HTR-8/SVneo (cell line): ENCODE data around the gene ARMC9.
"Not testable (repeated sequence)": the region's sequence is repeated elsewhere in the genome, so short reads cannot be mapped to it uniquely, and the experiment has no call there.

Experiments used
- DNase-seq: peaks from one replicate; pipeline ENCODE4 v3.0.0; 2011; ENCODE audit warnings: low spot score, mixed read lengths; ENCODE audit not compliant: insufficient read length
- FAIRE-seq: peaks from 2 replicates; lab custom pipeline; 2011; peaks lifted over from hg19 to GRCh38; lab: Jason Lieb, UNC

ARMC9 gene

DNA sequence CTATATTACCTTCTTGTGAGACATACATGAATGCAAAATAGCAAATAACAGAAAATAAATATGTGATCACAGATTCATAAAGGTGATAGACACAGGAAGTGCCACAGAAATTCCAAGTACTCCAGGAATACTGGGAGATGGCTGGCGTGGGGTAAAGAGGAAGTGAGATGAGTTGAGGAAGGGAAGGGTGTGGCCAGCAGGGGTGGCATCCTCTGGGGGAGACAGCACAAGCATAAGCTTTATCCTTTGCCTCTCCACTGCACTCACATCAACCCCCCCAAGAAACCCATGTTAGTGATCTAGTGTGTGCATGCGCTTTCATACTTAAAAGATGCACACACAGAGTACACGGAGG lies 102.3 kb downstream of the ARMC9 start:
- no peak for FAIRE-seq
- DNase-seq = no peak

DNA sequence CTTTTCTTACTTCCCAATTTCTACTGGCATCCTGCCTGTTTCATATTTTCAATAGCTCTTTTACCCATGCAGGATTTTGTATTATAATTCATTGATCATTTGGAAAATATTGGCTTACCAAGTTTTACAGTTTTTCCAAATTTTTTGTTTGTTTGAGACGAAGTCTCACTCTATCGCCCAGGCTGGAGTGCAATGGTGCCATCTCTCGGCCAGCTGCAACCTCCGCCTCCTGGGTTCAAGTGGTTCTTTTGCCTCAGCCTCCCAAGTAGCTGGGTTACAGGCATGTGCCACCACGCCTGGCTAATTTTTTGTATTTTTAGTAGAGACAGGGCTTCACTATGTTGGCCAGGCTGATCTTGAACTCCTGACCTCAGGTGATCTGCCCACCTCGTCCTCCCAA lies 105.8 kb downstream of the ARMC9 start:
- DNase-seq, FAIRE-seq: not testable (repeated sequence)

GRCh38 chr2:231305221-231305620 lies 106.8 kb downstream of the ARMC9 start:
- no peak for DNase-seq
- FAIRE-seq = no peak

DNA sequence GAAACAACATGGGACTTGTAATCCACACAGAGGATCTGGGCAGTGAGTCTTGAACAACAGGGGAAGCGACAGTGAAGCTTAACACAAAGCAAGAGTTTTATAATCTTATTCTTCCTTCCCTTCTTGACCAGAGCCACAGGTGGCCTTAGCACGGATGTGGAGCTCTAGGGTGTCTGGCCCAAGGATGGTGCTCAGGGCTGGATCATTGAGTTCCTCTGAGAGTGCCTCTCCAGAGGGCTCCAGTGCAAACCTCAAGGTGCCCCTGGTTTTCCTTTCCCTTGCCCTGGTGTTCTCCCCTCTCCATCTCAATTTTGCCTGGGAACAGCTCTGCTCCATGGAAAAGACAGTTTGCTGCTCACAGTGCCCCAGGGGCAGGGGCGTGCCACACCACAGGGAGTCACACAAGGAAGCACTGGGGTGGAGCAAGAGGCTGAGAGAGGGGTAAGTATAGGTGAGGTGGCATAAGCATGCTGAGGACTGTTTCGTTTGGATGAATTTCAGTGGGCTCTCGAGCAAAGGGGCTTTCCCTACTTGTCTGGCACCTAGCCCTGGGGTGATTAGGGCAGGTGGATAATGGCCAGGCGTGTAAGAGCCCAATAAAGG lies 108.5 kb downstream of the ARMC9 start:
- DNase-seq = no peak

DNA sequence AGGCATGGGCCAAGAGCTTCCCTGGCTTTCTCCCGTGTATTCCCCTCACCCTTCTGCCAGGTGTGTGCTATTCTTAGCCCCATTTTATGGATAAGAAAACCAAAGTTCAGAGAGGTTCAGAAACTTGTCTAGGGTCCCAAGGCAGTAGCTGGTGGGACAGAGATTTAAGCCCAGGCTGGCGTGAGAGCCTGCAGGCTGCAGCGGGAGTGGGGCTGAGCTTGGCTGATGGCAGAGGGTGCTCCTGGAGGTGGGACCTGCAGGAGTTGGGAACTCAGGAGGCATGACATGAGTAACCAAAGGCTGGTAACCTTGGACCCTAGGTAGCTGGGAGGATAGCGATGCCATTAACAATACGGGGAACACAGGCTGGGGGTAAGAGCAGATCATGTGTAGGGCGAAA lies 109.8 kb downstream of the ARMC9 start:
- no peak for DNase-seq
- FAIRE-seq = peak; percentile 46

More for the DNA sequence above, 108.5 kb downstream of the ARMC9 start:
- FAIRE-seq = no peak

GRCh38 chr2:231308631-231309428 lies 110.4 kb downstream of the ARMC9 start:
- FAIRE-seq = no peak

DNA sequence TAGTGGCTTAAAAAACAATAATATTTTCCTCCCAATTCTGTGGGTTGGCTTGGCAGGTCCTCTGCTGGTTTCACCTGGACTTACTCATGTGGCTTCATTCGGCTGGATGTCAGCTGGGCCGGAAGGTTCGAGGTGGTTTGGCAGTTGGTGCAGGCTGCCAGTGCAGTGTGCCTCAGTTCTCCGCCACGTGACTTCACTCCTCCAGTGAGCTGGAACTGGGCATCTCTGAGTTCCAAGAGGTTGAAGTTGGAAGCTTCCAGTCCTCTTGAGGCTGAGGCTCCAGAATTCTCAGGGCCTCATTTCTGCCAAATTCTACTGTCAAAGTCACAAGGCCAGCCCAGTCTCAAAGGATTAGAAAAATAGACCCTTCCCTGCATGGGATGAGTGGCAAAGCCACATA lies 113.6 kb downstream of the ARMC9 start:
- DNase-seq (no peak), FAIRE-seq (no peak)

More at GRCh38 chr2:231308631-231309428, 110.4 kb downstream of the ARMC9 start:
- no peak for DNase-seq

DNA sequence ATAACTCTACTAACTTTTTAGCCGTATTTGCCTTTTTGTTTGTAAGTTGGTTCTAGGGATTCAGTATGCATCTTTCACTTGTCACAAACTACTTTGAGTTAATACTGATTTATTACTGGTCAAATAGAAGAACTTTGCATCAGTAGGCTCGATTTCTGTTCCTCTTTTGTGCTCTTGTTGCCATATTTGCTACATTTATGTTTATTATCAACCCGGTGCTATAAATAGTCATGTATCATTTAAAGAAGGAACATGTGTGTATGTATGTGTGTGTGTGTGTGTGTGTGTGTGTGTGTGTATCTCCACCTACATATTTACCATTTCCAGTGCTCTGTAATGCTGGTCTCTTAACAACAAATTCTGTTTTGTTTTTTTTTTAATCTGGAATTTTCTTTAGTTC lies 117.5 kb downstream of the ARMC9 start:
- DNase-seq = no peak

DNA sequence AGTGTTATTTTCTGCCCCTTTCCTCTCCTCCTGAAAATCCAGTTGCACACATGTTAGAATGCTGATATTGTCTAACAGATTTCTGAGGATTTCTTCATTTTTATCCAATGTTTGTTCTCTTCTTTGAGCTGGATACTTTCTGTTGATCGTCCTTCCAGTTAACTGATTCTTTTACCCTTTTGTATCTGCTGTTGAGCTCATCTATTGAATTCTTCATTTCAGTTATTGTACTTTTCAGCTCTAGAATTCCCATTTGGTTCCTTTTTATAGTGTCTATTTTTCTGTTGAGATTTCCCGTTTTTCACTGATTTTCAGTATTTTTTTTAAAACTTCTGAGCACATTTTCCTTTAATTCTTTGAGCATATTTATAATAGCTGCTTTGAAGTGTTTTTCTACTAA lies 119.1 kb downstream of the ARMC9 start:
- FAIRE-seq (no peak), DNase-seq (no peak)

More for the DNA sequence above, 117.5 kb downstream of the ARMC9 start:
- no peak for FAIRE-seq

- DNase-seq (no peak), FAIRE-seq (peak; percentile 9)
These were observed 120.0 kb downstream of the ARMC9 start for GRCh38 chr2:231318436-231318835.

DNA sequence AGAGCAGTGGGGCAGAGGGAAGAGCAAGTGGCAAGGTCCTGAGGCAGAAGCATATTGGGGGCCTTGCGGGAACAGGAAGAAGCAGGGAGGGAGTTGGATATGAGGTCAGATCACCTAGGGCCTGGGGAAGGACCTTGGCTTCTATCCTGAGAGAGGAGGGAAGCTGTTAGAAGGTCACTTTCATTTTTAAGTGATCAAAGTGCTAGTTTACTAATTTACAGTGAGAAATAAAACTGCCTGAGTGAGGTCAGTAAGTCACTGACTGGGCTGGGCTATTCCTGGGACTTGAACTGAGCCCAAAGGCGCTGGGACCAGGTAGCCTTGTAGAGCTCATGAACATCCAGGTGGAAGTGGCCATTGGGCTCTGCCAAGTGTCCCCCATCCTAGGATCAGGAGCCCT lies 120.5 kb downstream of the ARMC9 start:
- no peak for DNase-seq
- FAIRE-seq = no peak

DNA sequence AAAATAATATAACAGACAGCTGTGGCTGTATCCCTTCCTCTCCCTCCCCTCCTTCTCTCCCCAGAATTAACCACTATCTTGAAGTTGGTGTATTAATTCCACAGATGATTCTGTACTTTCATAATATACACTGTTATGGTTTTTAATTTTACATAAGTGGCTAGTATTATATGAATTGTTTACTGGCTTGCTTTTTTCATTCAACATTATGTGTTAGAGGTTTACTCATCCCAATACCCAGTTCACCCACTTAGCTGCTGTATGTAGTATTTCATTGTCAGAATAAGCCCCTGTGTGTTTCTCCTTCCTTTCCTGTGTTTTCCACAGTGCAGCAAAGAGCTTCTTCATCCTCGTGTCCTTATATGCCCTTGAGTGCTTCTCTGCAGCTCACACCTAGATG lies 121.4 kb downstream of the ARMC9 start:
- DNase-seq (no peak), FAIRE-seq (no peak)

DNA sequence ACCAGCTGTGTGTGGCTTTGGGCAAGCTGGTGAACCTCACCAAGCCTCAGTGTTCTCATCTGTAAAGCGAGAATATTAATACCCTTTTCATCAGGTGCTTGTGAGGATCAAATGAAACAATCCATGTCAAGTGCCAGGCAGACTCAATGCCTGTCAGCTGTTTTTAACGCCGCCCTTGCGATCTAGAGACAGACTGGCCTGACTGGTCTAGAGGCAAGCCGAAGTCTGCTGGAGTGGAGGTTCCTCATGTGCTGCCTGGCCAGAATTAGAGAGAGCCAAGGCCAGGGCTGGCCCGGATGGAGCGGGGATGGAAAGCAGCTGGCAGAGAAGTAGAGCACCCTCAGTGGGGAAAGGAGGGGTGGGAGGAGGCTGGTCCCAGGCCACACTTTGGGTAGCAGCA lies 122.6 kb downstream of the ARMC9 start:
- DNase-seq (no peak), FAIRE-seq (no peak)

DNA sequence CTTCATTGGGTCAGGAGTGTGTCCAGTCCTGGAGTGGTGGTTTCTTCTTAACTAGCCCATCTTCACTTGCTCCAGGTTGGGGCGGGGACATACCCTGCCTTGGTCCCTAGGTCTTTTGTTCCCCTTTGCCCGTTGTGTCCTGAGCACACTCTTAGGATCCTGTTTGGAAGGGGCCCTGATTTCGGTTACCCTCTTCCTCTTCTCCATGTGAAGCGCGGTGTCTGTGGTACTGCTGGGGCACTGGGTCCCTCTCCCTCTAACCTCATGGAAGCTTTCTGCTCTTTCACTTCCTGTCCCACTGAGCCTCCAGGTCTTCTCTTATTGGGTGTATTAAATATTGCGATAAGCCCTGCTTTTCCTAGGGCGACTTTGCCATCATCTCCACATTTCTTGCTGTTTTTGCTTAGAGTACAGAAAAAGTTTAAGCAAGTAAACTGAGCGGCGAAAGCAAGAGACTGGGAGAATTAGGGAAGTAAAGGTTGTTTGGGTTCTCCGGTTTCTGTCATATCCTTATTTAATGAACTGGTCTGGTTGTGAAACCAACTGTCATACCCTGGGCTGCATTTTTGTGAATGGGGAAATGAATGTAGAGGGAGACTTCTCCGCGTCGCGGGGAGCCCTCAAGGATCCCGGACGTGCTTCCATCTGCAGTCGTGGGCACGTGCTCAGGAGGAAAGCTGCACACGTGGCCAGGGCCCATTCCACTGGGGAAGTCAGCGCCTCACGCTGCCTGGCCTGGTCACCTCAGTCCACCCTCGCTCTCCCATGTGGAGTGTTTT lies 123.3 kb downstream of the ARMC9 start:
- FAIRE-seq = no peak
- no peak for DNase-seq

DNA sequence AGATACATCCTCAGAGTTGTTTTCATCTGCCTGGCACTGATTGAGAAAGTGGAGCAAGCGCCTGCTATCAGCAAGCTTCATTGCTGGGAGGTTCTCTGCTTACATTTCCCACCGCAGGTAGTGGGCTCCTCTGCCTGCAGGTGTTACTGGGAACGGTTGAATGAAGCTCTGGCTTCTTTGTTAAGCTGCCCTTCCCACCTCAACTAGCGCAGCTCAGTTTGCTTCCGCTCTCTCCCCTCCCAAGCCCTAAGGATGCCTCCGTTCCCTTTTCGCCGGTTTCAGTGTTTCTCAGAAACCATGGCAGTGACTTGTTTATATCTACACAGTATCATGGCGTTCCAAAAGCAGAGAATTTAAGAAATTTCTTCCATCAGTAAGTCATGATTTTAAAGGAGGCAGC lies 124.9 kb downstream of the ARMC9 start:
- DNase-seq (no peak), FAIRE-seq (no peak)

DNA sequence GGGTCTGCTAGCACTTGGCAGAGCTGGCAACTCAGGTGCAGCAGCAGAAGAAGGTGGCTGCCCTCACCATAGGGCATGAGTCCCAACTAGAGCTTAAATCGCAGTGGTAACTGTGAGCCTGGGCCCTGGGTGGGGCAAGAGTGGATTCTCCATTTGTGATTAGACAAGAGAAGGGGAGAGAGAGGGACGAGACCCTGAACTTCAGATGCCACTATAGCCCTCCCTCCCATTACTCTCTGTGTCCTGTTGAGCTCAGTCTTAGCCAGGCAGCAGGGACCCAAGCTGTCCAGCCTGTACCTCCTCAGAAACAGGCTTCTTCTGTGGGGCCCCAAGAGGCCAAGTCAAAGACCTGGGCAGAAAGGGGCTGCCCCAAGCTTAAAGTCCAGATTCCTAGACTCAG lies 127.4 kb downstream of the ARMC9 start:
- no peak for DNase-seq

GRCh38 chr2:231326404-231326803 lies 128.0 kb downstream of the ARMC9 start:
- no peak for FAIRE-seq
- DNase-seq = no peak

More for the DNA sequence above, 127.4 kb downstream of the ARMC9 start:
- FAIRE-seq = no peak

DNA sequence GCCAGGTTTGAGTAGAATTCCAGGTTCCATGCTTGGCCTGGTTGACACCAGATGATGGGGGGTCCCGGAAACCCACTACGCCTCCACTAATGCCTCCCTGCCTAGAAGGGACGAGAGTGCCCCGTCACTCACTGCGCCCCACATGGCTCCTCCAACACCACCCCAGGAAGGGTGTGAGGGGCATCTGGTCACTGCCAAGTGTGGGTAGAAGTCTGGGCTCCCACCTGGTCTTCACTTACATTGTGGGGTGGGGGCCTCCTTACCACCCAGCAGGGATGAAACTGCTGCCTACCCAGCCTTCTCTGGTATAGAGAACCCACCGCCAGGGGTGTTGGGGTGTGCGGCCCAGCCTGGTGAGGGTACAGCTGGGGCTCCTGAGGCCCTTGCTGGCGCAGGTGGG lies 131.9 kb downstream of the ARMC9 start:
- DNase-seq (no peak), FAIRE-seq (no peak)

DNA sequence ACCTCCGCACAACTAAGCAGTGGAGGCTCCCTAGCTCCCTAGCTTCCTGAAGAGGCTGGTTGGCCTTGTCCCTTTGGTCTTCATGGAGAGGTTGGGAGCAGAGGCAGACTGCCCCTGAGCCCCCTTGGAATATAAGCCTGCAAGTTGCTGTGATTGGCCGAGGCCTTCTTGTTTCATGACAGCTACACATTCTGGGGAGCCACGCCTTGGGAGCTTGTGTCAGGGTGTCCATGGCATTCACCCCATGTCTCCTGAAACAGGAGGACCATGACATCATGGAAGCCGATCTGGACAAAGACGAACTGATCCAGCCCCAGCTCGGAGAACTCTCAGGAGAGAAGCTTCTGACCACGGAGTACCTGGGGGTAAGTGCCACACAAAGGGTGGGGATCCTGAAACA lies 133.1 kb downstream of the ARMC9 start:
- FAIRE-seq (no peak), DNase-seq (no peak)

- FAIRE-seq = no peak
- DNase-seq = no peak
These were observed 134.0 kb downstream of the ARMC9 start for GRCh38 chr2:231332388-231332787.

GRCh38 chr2:231332872-231333500 lies 134.6 kb downstream of the ARMC9 start:
- DNase-seq = no peak
- peak; percentile 64 for FAIRE-seq
